ENCODE data around the gene MAP2K2. TPM values are rescaled to one million over a fixed set of nuclear protein-coding genes. Genes with fewer than 3 reads are reported as not detected.

Gene MAP2K2
- total and polyA plus RNA-seq, 2 donors (not counting 3 experiments of a cell fraction or from before 2014, with no cell fraction given), result 126 to 171 TPM

- POLR2A ChIA-PET, result no interaction called here
- peaks cover 35% of the 10 kb centered on the region for H3K79me2 ChIP-seq (ENCODE audit: control insufficient read depth, insufficient read depth, low read length)
- no peak for FAIRE-seq
- H3K9me1 ChIP-seq (replicated peaks; ENCODE audit: control insufficient read depth, extremely low read depth, insufficient read depth, low read length), result no peaks in the 10 kb centered on the region
- H3K4me3 ChIP-seq (replicated peaks in 1 of 3; ENCODE audit: insufficient read depth in 1 of 3, low read depth in 1 of 3, low read length in 3 of 3), result no peak overlapping the region
- no peak overlapping the region for H2AFZ ChIP-seq (ENCODE audit: low read depth, low read length)
- CTCF ChIA-PET, result no interaction called here
- intact Hi-C loops (cut with micrococcal nuclease) (no loop called here), dilution Hi-C loops (cut with MboI; ENCODE audit: extremely low pct_ligation_motif_present, low sequenced_read_pairs) (no loop called here)
- DNase-seq (ENCODE audit: low read depth, low spot score), result no peak
- no peaks in the 10 kb centered on the region for H3K9me3 ChIP-seq (replicated peaks; ENCODE audit: control insufficient read depth, insufficient read depth, low read length)
- H4K20me1 ChIP-seq (replicated peaks; ENCODE audit: control insufficient read depth, extremely low read depth, insufficient read depth, low read length), result no peaks in the 10 kb centered on the region
- H3K27ac ChIP-seq (ENCODE audit: insufficient read depth, low read depth, low read length), result no peak overlapping the region
- no peak overlapping the region for H3K9ac ChIP-seq (replicated peaks; ENCODE audit: extremely low read depth, insufficient read depth, low read length)
- peaks cover 0 to 14% of the 10 kb centered on the region in 2 experiments for H3K36me3 ChIP-seq (ENCODE audit: control insufficient read depth in 2 of 2, extremely low read depth in 1 of 2, insufficient read depth in 2 of 2, low read length in 2 of 2)
- TF ChIP-seq EZH2 (IDR thresholded peaks at IDR 0.05; ENCODE audit: borderline replicate concordance, low read depth, low read length, severe bottlenecking) (no peak), GATA2 (IDR thresholded peaks at IDR 0.05; ENCODE audit: insufficient read depth, insufficient read length, low read depth, low read length) (no peak), POLR2AphosphoS5 (IDR thresholded peaks at IDR 0.05; ENCODE audit: insufficient read depth, low read depth, low read length) (no peak), MYC (IDR thresholded peaks at IDR 0.05; ENCODE audit: low read depth, low read length) (no peak), JUN (IDR thresholded peaks at IDR 0.05; ENCODE audit: borderline replicate concordance, insufficient read depth, insufficient read length, low read depth) (no peak), CTCF (IDR thresholded peaks at IDR 0.05; ENCODE audit: extremely low read depth in 1 of 2, insufficient read depth in 1 of 2, low read depth in 1 of 2, low read length in 2 of 2) (no peak), FOS (IDR thresholded peaks at IDR 0.05; ENCODE audit: borderline replicate concordance, insufficient read depth, low read length) (no peak), POLR2A (IDR thresholded peaks at IDR 0.05; ENCODE audit: low read depth, low read length) (no peak), MAX (IDR thresholded peaks at IDR 0.05; ENCODE audit: insufficient read depth, insufficient read length) (no peak)
- H3K4me2 ChIP-seq (ENCODE audit: insufficient read depth, low read length), result no peak overlapping the region
- H3K4me1 ChIP-seq (ENCODE audit: control insufficient read depth, extremely low read depth, insufficient read depth, low read length), result no peaks in the 10 kb centered on the region
- no TSS peak for BruUV-seq (replicated peaks)
- H3K27me3 ChIP-seq (ENCODE audit: control insufficient read depth in 2 of 2, insufficient read depth in 2 of 2, low read length in 2 of 2), result no peaks in the 10 kb centered on the region
These were observed 79.8 kb downstream of the MAP2K2 start for GRCh38 chr19:4043966-4044715.

Data from endothelial cell of umbilical vein (primary cell).